ENCODE data around the gene CAMK2G.

GRCh38 chr10:73809061-73809818 lies 65.1 kb downstream of the CAMK2G start:
- TF ChIP-seq CTCF (IDR thresholded peaks at IDR 0.05; ENCODE audit: low read depth, low read length, missing input control) (no peak), ATF3 (IDR thresholded peaks at IDR 0.05) (no peak), MAX (IDR thresholded peaks at IDR 0.05) (no peak), FOXA2 (IDR thresholded peaks at IDR 0.05) (no peak), JUND (IDR thresholded peaks at IDR 0.05) (no peak), RXRA (IDR thresholded peaks at IDR 0.05) (peak in 1 of 2 donors; percentile 23), RAD21 (IDR thresholded peaks at IDR 0.05) (no peak), TAF1 (conservative IDR thresholded peaks at IDR 0.05) (no peak), REST (IDR thresholded peaks at IDR 0.05) (no peak), ZBTB33 (IDR thresholded peaks at IDR 0.05) (no peak), EGR1 (IDR thresholded peaks at IDR 0.05; ENCODE audit: low read depth in 2 of 2) (no peak), NR2F2 (IDR thresholded peaks at IDR 0.05) (no peak), FOXA1 (IDR thresholded peaks at IDR 0.05) (no peak), SP1 (IDR thresholded peaks at IDR 0.05) (no peak)
